GM04504 (cell line): ENCODE measurements around the gene AP5B1.
"Not testable (repeated sequence)": the region's sequence is repeated elsewhere in the genome, so short reads cannot be mapped to it uniquely, and the experiment has no call there.

Experiments
- DNase-seq: peaks from one replicate; pipeline ENCODE4 v3.0.0-alpha.2; 2012; ENCODE audit warnings: low read depth

AP5B1 gene

DNA sequence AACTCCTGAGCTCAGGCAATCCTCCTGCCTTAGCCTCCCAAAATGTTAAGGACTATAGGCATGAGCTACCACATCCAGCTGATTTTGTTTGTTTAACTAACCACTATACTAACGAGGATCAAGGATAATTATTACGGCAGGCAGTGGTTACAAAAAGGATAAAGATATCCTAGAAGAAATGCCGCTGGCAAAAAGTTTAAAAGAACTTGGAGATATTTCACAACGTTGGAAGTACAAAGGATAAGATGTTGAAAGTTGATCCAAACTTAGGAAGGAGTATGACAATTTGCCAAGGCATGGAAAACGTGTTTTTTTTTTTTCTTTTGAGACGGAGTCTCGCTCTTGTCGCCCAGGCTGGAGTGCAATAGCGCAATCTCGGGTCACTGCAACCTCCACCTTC lies 13.4 kb downstream of the AP5B1 start:
- no peak for DNase-seq

DNA sequence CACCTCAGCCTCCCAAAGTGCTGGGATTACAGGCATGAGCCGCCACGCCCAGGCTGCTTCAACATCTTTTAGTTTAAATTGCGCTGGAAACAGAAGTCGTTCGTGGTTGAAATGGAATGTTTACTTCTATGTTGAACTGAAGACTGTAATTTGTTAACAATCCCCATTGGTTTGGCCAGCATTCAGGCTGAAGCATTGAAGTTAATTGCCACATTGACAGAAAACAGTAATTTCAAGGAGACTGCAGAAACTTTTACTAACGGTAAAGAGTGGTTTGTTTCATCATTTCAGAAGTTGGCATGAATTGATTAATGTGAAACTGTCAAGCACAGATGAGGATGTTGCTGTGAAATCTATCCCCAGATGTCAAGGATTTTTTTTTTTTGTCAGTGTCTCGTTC lies 14.2 kb downstream of the AP5B1 start:
- DNase-seq: peak; percentile 70

DNA sequence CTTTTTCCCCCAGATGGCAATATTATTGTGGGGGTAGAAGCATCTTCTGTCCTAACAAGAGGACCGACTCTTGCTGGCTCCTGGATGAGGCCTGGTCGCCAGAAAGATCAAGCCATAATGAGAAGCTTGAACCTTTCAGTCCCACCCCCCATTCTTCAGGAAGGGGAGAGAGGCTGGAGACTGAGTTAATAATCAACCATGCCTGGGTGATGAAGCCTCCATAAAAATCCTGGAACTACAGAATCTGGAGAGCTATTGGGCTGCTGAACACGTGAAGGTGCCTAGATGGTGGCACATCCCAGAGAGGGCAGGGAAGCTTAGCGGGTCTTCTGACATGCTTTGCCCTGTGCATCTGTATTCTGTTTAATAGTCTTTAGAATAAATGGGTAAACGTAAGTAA lies 16.3 kb downstream of the AP5B1 start:
- DNase-seq: no peak

DNA sequence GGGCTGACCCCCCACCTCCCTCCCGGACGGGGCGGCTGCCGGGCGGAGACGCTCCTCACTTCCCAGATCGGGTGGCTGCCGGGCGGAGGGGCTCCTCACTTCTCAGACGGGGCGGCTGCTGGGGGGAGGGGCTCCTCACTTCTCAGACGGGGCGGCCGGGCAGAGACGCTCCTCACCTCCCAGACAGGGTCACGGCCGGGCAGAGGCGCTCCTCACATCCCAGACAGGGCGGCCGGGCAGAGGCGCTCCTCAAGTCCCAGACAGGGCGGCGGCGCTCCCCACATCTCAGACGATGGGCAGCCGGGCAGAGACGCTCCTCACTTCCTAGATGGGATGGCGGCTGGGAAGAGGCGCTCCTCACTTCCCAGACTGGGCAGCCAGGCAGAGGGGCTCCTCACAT lies 18.0 kb downstream of the AP5B1 start:
- DNase-seq: not testable (repeated sequence)

DNA sequence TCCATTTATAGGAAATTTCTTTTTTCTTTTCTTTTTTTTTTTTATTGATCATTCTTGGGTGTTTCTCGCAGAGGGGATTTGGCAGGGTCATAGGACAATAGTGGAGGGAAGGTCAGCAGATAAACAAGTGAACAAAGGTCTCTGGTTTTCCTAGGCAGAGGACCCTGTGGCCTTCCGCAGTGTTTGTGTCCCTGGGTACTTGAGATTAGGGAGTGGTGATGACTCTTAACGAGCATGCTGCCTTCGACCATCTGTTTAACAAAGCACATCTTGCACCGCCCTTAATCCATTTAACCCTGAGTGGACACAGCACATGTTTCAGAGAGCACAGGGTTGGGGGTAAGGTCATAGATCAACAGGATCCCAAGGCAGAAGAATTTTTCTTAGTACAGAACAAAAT lies 18.6 kb downstream of the AP5B1 start:
- not testable (repeated sequence) for DNase-seq

DNA sequence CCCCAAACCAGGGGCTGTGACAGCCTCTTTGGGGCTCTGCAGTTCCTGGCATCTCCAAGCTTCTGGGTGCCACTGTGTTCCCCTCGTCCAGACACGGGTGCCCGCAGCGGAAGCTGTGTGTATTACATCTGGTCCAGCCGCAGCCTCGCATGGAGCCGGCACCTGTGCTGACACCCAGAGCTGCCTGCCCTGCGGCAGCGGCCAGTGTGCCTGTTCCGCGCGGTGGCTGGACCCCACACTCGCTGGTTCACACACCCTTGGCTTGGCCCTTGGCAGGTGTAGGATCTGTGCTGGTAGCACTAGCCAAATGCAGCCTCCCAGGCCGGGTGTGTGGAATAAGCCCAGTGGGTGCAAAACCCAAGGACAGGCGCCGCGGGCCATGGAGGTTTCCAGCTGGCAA lies 35.7 kb downstream of the AP5B1 start:
- DNase-seq: no peak

DNA sequence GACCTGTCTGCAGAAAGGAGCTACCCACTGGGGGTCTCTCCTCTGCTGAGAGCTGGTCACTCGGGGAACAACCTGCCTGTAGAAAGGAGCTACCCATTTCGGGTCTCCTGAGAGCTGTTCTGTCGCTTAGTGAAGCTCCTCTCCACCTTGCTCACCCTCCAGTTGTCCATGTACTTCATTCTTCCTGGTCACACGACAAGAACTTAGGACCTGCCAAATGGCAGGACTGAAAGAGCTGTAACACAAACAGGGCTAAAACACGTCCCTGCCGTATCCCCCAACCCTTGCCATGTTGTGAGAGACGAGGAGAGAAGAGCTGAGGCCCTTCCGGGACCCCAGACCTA lies 36.1 kb downstream of the AP5B1 start:
- DNase-seq: no peak

DNA sequence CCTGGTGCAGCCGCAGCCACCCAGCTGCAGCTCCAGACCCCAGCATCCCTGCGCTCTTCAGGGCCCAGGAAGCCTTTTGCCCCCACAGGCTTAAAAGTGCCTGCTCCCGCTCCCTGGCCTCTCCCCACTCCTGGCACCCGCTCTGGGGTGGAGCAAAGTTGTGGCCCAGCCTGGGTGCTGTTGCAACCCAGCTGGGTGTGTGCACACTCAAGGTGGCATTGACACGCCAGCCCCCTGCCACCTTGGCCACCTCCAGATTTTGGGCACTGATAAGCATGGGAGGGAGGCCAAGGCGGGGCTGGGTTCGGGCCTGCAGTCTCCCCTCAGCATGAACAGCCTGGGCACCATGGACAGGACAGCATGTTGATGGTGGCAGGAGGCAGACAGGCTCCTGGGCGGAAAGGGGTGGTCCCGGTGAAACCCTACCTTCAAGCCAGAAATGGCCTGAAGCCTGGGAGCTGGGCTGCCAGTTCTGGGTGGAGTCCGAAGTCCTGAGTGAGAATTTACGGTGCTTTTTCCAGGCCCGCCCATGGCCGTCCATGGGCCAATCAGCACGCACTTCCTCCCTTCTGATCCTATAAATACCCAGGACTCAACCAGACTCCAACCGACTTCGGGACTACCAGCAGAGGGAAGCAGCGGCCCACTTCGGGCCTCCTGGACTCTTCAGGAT lies 36.6 kb downstream of the AP5B1 start:
- no peak for DNase-seq

DNA sequence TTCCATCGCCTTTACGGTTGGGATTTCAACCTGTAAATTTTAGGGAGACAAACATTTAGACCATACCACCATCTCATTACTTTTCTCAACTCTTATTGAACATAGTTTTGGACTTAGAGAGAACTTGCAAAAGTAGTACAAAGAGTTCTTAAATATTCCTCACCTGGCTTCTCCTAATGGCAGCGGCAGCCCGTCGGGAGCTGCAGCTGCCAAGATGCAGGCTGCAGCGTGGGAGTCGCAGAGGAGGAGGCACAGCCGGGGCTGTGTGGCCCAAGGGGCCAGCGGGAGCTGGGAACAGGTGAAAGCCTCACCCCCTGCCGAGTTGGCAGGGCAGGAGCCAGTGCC lies 37.1 kb downstream of the AP5B1 start:
- no peak for DNase-seq

DNA sequence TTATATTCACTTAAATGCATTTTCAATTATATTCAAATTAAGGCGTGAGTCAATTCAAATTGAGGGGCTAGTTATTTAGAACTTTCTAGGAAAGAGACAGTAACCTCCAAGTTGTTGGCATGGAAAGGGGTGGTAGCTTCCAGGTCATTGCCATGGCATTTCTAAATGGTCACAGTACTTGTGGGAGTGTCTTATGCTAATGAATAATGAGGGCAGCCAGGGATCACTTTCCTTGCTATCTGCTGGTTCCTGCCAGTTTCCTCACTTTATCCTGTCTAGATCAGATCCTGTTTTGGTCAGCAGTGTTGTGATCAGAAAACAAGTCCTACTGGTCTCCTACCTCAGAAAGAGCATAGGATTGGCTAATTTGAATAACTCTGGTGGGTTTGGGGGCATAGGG lies 38.4 kb downstream of the AP5B1 start:
- DNase-seq: no peak

DNA sequence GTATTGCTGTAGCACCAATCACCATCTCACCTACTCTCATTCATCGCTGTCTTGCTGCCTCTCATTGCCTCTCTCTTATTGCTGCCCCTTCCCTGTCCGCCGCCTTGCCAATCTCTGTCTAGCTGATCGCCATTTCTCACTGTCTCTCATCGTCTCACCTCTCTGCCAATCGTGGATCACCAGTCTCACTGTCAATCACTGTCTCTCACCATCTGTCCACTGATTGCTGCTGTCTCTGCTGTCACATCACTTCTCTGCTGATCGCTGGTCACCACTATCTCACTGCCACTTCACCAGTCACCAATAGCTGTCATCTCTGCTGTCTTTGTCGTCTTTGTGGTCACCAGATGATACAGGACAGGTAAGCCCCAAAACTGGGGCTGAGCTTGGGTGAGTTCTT lies 39.6 kb downstream of the AP5B1 start:
- DNase-seq: no peak

DNA sequence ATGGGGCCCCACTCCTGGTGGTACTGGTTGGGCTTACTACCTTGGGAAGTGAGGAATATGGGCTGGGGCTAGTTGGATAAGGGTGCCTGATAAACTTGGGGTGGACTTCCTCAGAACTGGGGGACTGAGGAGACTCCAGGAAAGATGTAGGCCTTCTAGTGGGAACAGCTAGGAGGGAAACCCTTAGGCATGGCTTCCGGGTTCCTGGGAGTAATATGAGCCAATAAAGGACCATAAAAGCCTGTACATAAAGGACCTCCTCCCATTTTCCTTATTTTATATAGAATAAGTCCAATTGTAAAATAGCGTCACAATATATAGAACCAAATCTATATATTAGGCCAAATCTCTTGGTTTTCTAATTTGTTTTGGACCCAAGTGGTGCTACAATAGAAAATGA lies 41.8 kb downstream of the AP5B1 start:
- DNase-seq: no peak

DNA sequence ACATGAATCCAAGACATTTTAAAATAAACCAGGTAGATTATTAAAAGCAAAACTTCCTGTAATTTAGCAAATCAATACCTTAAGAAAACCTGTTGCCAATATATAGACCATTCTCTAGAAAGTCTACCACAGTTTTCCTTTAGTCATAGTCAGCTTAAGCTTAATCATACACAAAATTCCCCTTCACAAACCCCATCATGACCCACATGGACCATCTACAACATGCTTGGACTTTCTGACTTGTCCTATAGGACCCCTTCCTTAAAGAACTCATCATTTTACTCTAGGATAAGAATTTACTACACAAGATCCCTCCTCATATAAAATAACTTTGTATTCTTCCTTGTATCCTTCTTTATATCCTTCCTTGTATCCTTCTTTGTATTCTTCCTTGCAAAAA lies 44.0 kb downstream of the AP5B1 start:
- no peak for DNase-seq

DNA sequence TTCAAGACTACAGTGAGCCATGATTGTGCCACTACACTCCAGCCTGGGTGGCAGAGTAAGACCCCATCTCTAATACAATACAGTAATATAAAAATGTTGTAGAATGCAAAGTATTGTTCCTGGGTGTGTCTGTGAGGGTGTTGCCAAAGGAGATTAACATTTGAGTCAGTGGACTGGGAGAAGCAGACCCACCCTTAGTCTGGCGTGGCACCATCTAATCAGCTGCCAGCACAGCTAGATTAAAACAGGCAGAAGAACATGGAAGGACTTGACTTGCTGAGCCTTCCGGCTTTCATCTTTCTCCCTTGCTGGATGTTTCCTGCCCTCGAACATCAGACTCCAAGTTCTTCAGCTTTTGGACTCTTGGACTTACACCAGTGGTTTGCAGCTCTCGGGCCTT lies 45.7 kb downstream of the AP5B1 start:
- DNase-seq: not testable (repeated sequence)

DNA sequence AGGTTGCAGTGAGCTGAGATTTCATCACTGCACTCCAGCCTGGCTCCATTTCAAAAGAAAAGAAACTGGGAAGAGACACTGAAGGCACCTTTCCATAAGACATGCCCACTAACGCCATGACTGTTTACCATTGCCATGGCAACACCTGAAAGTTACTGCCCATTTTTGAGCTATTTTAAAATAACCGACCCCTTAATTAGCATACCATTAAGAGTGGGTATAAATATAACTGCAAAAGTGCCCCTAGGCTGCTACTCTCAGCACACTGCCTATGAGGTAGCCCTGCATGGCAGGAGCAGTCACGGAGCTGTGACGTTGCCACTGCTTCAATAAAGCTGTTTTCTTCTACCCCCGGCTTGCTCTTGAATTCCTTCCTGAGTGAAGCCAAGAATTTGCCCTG lies 50.3 kb downstream of the AP5B1 start:
- DNase-seq: no peak

DNA sequence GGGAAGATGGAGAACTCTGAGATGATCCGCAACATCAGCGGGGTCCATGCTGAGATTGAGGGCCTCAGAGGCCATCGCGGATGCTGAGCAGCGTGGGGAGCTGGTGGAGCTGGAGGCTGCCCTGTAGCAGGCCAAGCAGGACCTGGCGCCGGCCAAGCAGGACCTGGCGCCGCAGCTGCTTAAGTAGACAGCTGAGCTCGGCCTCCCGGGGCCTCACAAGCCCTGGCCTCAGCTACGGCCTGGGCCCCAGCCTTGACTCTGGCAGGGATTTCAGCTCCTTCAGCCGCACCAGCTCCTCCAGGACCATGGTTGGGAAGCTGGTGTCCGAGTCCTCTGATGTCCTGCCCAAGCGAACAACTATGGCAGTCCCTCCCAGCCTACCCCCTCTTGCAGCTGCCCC lies 52.9 kb downstream of the AP5B1 start:
- DNase-seq: no peak

DNA sequence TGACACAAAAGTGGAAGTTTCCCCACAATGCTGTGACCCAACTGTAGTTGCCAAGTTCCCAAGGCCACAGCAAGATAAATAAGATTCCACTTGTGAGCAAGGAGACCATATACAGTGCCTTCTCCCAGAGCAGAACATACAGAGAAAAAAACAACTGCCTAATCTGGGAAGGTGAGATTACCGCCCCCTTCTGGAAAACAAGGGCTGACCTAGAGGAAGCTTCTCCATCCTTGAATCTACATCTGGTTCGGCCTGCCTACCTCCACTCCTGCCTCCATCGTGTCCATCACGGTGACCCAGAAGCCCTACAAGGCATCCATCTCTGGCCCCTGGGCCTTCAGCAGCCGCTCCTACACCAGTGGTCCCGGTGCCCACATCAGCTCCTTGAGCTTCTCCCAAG lies 54.1 kb downstream of the AP5B1 start:
- no peak for DNase-seq
